Measurements from ENCODE around the gene GLUL. TPM values are rescaled to one million over a fixed set of nuclear protein-coding genes. Genes with fewer than 3 reads are reported as not detected.
"Not testable (repeated sequence)": the region's sequence is repeated elsewhere in the genome, so short reads cannot be mapped to it uniquely, and the experiment has no call there.

GLUL gene
- total RNA-seq, 1 experiment from 2014 or later = 165 TPM

GRCh38 chr1:182335771-182336566 is 55.6 kb downstream of the GLUL start:
- Histone ChIP-seq H4K20me1 (ENCODE audit: insufficient read depth) (no peaks in the 10 kb centered on the region), H3K4me1 (ENCODE audit: control insufficient read depth in 1 of 2, insufficient read depth in 2 of 2, low read length in 2 of 2) (no peaks in the 10 kb centered on the region), H3K27me3 (ENCODE audit: insufficient read depth, low read length) (no peaks in the 10 kb centered on the region), H3K4me2 (ENCODE audit: low read length) (no peak overlapping the region), H3K4me3 (replicated peaks in 1 of 2; ENCODE audit: low read depth in 1 of 2, low read length in 2 of 2) (no peak overlapping the region), H3K9ac (ENCODE audit: low read length) (no peak overlapping the region), H3K79me2 (ENCODE audit: insufficient read depth, low read length) (no peaks in the 10 kb centered on the region), H3K9me3 (ENCODE audit: control insufficient read depth in 1 of 2, insufficient read depth in 1 of 2, low read depth in 1 of 2, low read length in 2 of 2) (no peaks in the 10 kb centered on the region), H3K27ac (ENCODE audit: low read depth, low read length) (no peak overlapping the region), H3K36me3 (ENCODE audit: control insufficient read depth in 1 of 2, insufficient read depth in 2 of 2, low read length in 2 of 2) (no peaks in the 10 kb centered on the region), H2AFZ (ENCODE audit: low read depth, low read length, poor library complexity, severe bottlenecking) (no peak overlapping the region), H3K9me2 (ENCODE audit: insufficient read depth) (no peaks in the 10 kb centered on the region)
- no TSS peak for BruUV-seq (replicated peaks)
- DNase-seq (ENCODE audit: low read depth, low spot score) = no peak
- no peak for TF ChIP-seq EZH2 (IDR thresholded peaks at IDR 0.05)
- TF ChIP-seq YY1 (IDR thresholded peaks at IDR 0.05; ENCODE audit: extremely low read depth, insufficient replicate concordance, low read depth, low read length) = no peak
- no peak for TF ChIP-seq CBX3 (IDR thresholded peaks at IDR 0.05; ENCODE audit: low read depth)
- TF ChIP-seq ZNF274 (IDR thresholded peaks at IDR 0.05; ENCODE audit: low read depth, low read length) = no peak
- TF ChIP-seq POLR2A (IDR thresholded peaks at IDR 0.05; ENCODE audit: borderline replicate concordance, extremely low read depth, insufficient read depth, insufficient read length) = no peak
- no peak for TF ChIP-seq ZFX (IDR thresholded peaks at IDR 0.05)
- ChIA-PET CTCF (interaction anchor here (1.1 kb wide), 1 partner anchor 193 kb away, joined by 3 read pairs; no protein-coding TSS in a partner anchor), RAD21 (ENCODE audit: low non-redundant PET in 1 of 2, low total read pairs in 2 of 2, uncharacterized antibody in 2 of 2, unreplicated experiment in 2 of 2) (no interaction called here), POLR2A (no interaction called here)
- ATAC-seq = no peak
- intact Hi-C loops (cut with micrococcal nuclease) = no loop called here

GRCh38 chr1:182333071-182333571 is 58.5 kb downstream of the GLUL start:
- H2AFZ ChIP-seq (ENCODE audit: low read depth, low read length, poor library complexity, severe bottlenecking); H3K4me1 ChIP-seq (ENCODE audit: control insufficient read depth in 1 of 2, insufficient read depth in 2 of 2, low read length in 2 of 2); H3K36me3 ChIP-seq (ENCODE audit: control insufficient read depth in 1 of 2, insufficient read depth in 2 of 2, low read length in 2 of 2); H3K79me2 ChIP-seq (ENCODE audit: insufficient read depth, low read length); BruUV-seq (replicated peaks); H3K4me2 ChIP-seq (ENCODE audit: low read length); RAD21 ChIA-PET (ENCODE audit: low non-redundant PET in 1 of 2, low total read pairs in 2 of 2, uncharacterized antibody in 2 of 2, unreplicated experiment in 2 of 2); H3K9me3 ChIP-seq (ENCODE audit: control insufficient read depth in 1 of 2, insufficient read depth in 1 of 2, low read depth in 1 of 2, low read length in 2 of 2); H3K27me3 ChIP-seq (ENCODE audit: insufficient read depth, low read length); H3K27ac ChIP-seq (ENCODE audit: low read depth, low read length); H3K9ac ChIP-seq (ENCODE audit: low read length); DNase-seq (ENCODE audit: low read depth, low spot score); H3K4me3 ChIP-seq (replicated peaks in 1 of 2; ENCODE audit: low read depth in 1 of 2, low read length in 2 of 2); CTCF ChIA-PET; intact Hi-C loops (cut with micrococcal nuclease); H3K9me2 ChIP-seq (ENCODE audit: insufficient read depth); POLR2A ChIA-PET; H4K20me1 ChIP-seq (ENCODE audit: insufficient read depth); ATAC-seq: not testable (repeated sequence)
